A673 (cell line): Measurements from ENCODE around the gene CDH12. TPM values are rescaled to one million over a fixed set of nuclear protein-coding genes. Genes with fewer than 3 reads are reported as not detected.

ENCODE experiments used
- BruUV-seq: library from RNA; stranded (reverse); fragments of 400-500 nt; replicated peaks from 2 replicates; lab custom pipeline; 2021; lab: Mats Ljungman, UMichigan
- CTCF ChIA-PET: fragments of 300-600 bp; sonication (Branson Sonifier 250); formaldehyde crosslinking; loops from one replicate; lab custom pipeline; 2022; ENCODE audit warnings: antibody characterized with exemption; lab: Charles Lee
- POLR2A ChIA-PET: fragments of 300-600 bp; sonication (Branson Sonifier 250); formaldehyde crosslinking; loops from one replicate; lab custom pipeline; 2022; ENCODE audit warnings: antibody characterized with exemption; ENCODE audit not compliant: low non-redundant PET; lab: Charles Lee
- DNase-seq: peaks from one replicate; pipeline ENCODE4 v3.0.0-alpha.2; 2015; ENCODE audit warnings: low spot score
- H3K27ac ChIP-seq: fragments of 200-600 bp; sonication (generic); 2 replicates; pipeline ENCODE4 v1.5.1; 2016; ENCODE audit warnings: mixed run types, low read depth, mild to moderate bottlenecking, mixed read lengths, antibody characterized with exemption, low read length; ENCODE audit not compliant: poor library complexity, severe bottlenecking
- H3K27me3 ChIP-seq: fragments of 200-600 bp; sonication (generic); replicated peaks from 2 replicates; pipeline ENCODE4 v1.6.1; 2017; ENCODE audit warnings: mixed run types, low read depth, mild to moderate bottlenecking, mixed read lengths, antibody characterized with exemption, low read length; ENCODE audit not compliant: insufficient read depth, poor library complexity
- H3K36me3 ChIP-seq: fragments of 200-600 bp; sonication (generic); 2 replicates; pipeline ENCODE4 v1.6.1; 2016; ENCODE audit warnings: mixed run types, mild to moderate bottlenecking, mixed read lengths, antibody characterized with exemption, low read length; ENCODE audit not compliant: insufficient read depth, poor library complexity, severe bottlenecking
- H3K4me1 ChIP-seq: fragments of 200-600 bp; sonication (generic); 2 replicates; pipeline ENCODE4 v1.6.1; 2017; ENCODE audit warnings: mixed run types, mild to moderate bottlenecking, mixed read lengths, antibody characterized with exemption, low read length; ENCODE audit not compliant: insufficient read depth, poor library complexity, severe bottlenecking
- H3K4me3 ChIP-seq: fragments of 200-600 bp; sonication (generic); 2 replicates; pipeline ENCODE4 v1.5.1; 2016; ENCODE audit warnings: low read depth, mixed run types, mild to moderate bottlenecking, mixed read lengths, low read length; ENCODE audit not compliant: poor library complexity, severe bottlenecking
- H3K9me3 ChIP-seq: fragments of 200-600 bp; sonication (generic); 2 replicates; pipeline ENCODE4 v1.6.1; 2016; ENCODE audit warnings: mixed run types, low read depth, mild to moderate bottlenecking, mixed read lengths, antibody characterized with exemption, low read length; ENCODE audit not compliant: poor library complexity, severe bottlenecking
- EZH2 ChIP-seq: fragments of 200-600 bp; sonication (generic); IDR thresholded peaks from 2 replicates; pipeline ENCODE4 v1.6.1; 2017; ENCODE audit warnings: borderline replicate concordance, low read depth, mild to moderate bottlenecking, mixed read lengths, antibody characterized with exemption, low read length; ENCODE audit not compliant: poor library complexity, severe bottlenecking
- intact Hi-C: fragments of 100-400 bp; cut with micrococcal nuclease; formaldehyde crosslinking; loops from one replicate; pipeline ENCODE4 v1.10.0; 2022; ENCODE audit not compliant: unreplicated experiment
- total RNA-seq: library from RNA; stranded (reverse); gene quantifications from 2 replicates; pipeline ENCODE4 v1.2.3, GENCODE V29; 2021
- TF ChIP-seq, protein P1 (sequence below): fragments of 300-800, 200-600 bp; sonication (generic); conservative IDR thresholded peaks from 2 replicates; pipeline ENCODE4 v1.5.1; 2017; ENCODE audit warnings: low read depth, mild to moderate bottlenecking, antibody characterized with exemption, low read length, moderate library complexity, mixed read lengths

The CDH12 gene
- total RNA-seq, 1 experiment from 2014 or later, result 39.5 TPM

DNA sequence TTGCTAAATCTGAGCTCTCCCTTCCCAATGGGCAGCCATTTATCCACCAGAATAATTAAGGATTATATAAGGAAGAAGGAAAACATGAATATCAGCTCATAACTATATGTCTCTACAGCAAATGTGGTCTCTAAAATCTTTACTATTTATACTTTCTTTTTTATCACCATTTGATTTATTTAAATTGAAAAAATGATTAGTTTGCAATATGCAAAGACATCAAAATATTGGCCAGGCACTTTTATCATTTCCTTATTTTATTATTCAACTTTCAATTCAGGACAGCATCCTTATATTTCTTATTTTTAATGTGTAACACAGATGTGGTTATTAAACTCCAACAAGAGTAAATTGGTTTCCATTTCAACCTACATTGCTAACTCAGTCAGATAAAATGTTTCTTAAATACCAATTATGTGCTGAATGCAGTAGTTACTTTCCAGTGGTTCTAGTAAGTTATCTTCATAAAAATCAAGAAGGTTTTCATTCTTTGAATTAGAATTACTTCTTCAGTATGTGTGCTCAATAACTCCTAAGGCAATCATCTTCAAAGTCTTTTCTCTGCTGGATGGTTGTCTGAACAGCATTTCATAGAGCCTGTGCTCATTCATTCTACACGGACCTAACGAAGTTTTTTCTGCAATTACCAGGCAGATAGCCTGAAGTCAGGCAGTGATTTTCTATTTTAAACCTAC lies 1148.0 kb downstream of the CDH12 start:
- Histone ChIP-seq H3K27ac (no peak overlapping the region), H3K9me3 (no peaks in the 10 kb centered on the region), H3K27me3 (no peaks in the 10 kb centered on the region), H3K4me3 (no peak overlapping the region), H3K36me3 (no peaks in the 10 kb centered on the region), H3K4me1 (peaks cover 10% of the 10 kb centered on the region)
- POLR2A ChIA-PET, result no interaction called here
- BruUV-seq, result no TSS peak
- DNase-seq, result no peak
- intact Hi-C loops, result no loop called here
- no peak for TF ChIP-seq EZH2
- TF ChIP-seq, protein P1, sequence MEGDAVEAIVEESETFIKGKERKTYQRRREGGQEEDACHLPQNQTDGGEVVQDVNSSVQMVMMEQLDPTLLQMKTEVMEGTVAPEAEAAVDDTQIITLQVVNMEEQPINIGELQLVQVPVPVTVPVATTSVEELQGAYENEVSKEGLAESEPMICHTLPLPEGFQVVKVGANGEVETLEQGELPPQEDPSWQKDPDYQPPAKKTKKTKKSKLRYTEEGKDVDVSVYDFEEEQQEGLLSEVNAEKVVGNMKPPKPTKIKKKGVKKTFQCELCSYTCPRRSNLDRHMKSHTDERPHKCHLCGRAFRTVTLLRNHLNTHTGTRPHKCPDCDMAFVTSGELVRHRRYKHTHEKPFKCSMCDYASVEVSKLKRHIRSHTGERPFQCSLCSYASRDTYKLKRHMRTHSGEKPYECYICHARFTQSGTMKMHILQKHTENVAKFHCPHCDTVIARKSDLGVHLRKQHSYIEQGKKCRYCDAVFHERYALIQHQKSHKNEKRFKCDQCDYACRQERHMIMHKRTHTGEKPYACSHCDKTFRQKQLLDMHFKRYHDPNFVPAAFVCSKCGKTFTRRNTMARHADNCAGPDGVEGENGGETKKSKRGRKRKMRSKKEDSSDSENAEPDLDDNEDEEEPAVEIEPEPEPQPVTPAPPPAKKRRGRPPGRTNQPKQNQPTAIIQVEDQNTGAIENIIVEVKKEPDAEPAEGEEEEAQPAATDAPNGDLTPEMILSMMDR, result no peak
- CTCF ChIA-PET, result interaction anchor here (0.6 kb wide), 1 partner anchor 15 kb away, joined by 4 read pairs; no protein-coding TSS in a partner anchor

DNA sequence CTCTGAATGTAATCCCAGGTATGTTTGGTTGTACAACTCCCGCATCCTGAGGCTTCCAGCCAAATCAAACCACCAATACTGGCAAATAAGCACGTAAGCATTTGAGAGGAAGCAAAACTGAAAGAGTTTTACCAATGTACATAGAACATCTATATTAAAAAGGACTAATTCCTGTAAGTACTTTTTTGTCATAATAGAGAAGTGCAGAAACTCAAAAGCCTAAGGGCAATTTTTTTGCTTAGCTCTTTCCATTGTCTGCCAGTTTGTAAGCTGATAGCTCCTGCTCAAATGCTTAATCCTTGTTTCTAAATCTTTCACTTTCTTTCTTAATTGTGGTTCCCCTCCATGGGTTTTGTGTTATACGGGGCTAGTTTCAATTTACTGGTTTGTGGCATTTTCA lies 1151.8 kb downstream of the CDH12 start:
- intact Hi-C loops, result no loop called here
- Histone ChIP-seq H3K27me3 (no peaks in the 10 kb centered on the region), H3K4me1 (peaks cover 10% of the 10 kb centered on the region), H3K36me3 (no peaks in the 10 kb centered on the region), H3K4me3 (no peak overlapping the region), H3K27ac (no peak overlapping the region), H3K9me3 (no peaks in the 10 kb centered on the region)
- BruUV-seq, result no TSS peak
- ChIA-PET CTCF (no interaction called here), POLR2A (no interaction called here)
- TF ChIP-seq EZH2, result no peak
- TF ChIP-seq, protein P1, result no peak
- DNase-seq, result peak; percentile 33
